Rectal smooth muscle tissue (tissue), 1 donor: Measurements from ENCODE around the gene TSC22D1.
"Not testable (repeated sequence)": the region's sequence is repeated elsewhere in the genome, so short reads cannot be mapped to it uniquely, and the experiment has no call there.

Experiments used
- H3K27ac ChIP-seq: one replicate; pipeline ENCODE4 v1.7.0; 2013; ENCODE audit warnings: low read depth, low read length, inconsistent platforms
- H3K27me3 ChIP-seq: one replicate; pipeline ENCODE4 v1.7.0; 2013; ENCODE audit warnings: low read length; ENCODE audit not compliant: control insufficient read depth, insufficient read depth
- H3K36me3 ChIP-seq: one replicate; pipeline ENCODE4 v1.7.0; 2013; ENCODE audit warnings: low read length; ENCODE audit not compliant: control insufficient read depth, insufficient read depth
- H3K4me1 ChIP-seq: one replicate; pipeline ENCODE4 v1.7.0; 2013; ENCODE audit warnings: low read length; ENCODE audit not compliant: control insufficient read depth, insufficient read depth
- H3K4me3 ChIP-seq: one replicate; pipeline ENCODE4 v1.7.0; 2013; ENCODE audit warnings: low read length
- H3K9ac ChIP-seq: one replicate; pipeline ENCODE4 v1.7.0; 2013; ENCODE audit warnings: low read length

TSC22D1 gene

GRCh38 chr13:44575741-44576350 lies at the start of gene TSC22D1:
TSC22D1 (minus strand) TSS chr13:44576330; CDS start chr13:44576074, 256 bp downstream.
- Histone ChIP-seq H3K9ac (peak within 1 kb of the TSS; percentile 67), H3K27ac (peak within 1 kb of the TSS; percentile 91), H3K36me3 (no peaks in the 10 kb centered on the region), H3K4me1 (peaks cover 11% of the 10 kb centered on the region), H3K4me3 (peak within 1 kb of the TSS; percentile 86), H3K27me3 (no peaks in the 10 kb centered on the region)

- H3K36me3 ChIP-seq = no peaks in the 10 kb centered on the region
- H3K4me1 ChIP-seq = no peaks in the 10 kb centered on the region
- no peak overlapping the region for H3K4me3 ChIP-seq
- H3K27me3 ChIP-seq = no peaks in the 10 kb centered on the region
- no peak overlapping the region for H3K9ac ChIP-seq
- no peak overlapping the region for H3K27ac ChIP-seq
Observed at GRCh38 chr13:44622708-44623107, 46.6 kb upstream of the TSC22D1 start.

GRCh38 chr13:44622261-44622660 lies 46.1 kb upstream of the TSC22D1 start:
- Histone ChIP-seq H3K4me1 (no peaks in the 10 kb centered on the region), H3K36me3 (no peaks in the 10 kb centered on the region), H3K4me3 (no peak overlapping the region), H3K27ac (no peak overlapping the region), H3K9ac (no peak overlapping the region), H3K27me3 (no peaks in the 10 kb centered on the region)

GRCh38 chr13:44620057-44620456 lies 43.9 kb upstream of the TSC22D1 start:
- H3K27ac ChIP-seq = no peak overlapping the region
- no peaks in the 10 kb centered on the region for H3K36me3 ChIP-seq
- no peak overlapping the region for H3K9ac ChIP-seq
- H3K4me1 ChIP-seq = no peaks in the 10 kb centered on the region
- no peak overlapping the region for H3K4me3 ChIP-seq
- H3K27me3 ChIP-seq = no peaks in the 10 kb centered on the region

- Histone ChIP-seq H3K27me3 (no peaks in the 10 kb centered on the region), H3K9ac (no peak overlapping the region), H3K4me3 (no peak overlapping the region), H3K36me3 (no peaks in the 10 kb centered on the region), H3K4me1 (no peaks in the 10 kb centered on the region), H3K27ac (no peak overlapping the region)
Observed at GRCh38 chr13:44619651-44620050, 43.5 kb upstream of the TSC22D1 start.

GRCh38 chr13:44618326-44618725 lies 42.2 kb upstream of the TSC22D1 start:
- Histone ChIP-seq H3K36me3 (no peaks in the 10 kb centered on the region), H3K9ac (no peak overlapping the region), H3K27ac (no peak overlapping the region), H3K27me3 (no peaks in the 10 kb centered on the region), H3K4me1 (no peaks in the 10 kb centered on the region), H3K4me3 (no peak overlapping the region)

- Histone ChIP-seq H3K36me3 (no peaks in the 10 kb centered on the region), H3K4me3 (no peak overlapping the region), H3K27me3 (no peaks in the 10 kb centered on the region), H3K9ac (no peak overlapping the region), H3K27ac (no peak overlapping the region), H3K4me1 (no peaks in the 10 kb centered on the region)
Observed at GRCh38 chr13:44617648-44618047, 41.5 kb upstream of the TSC22D1 start.

GRCh38 chr13:44609137-44609536 lies 33.0 kb upstream of the TSC22D1 start:
- H3K9ac ChIP-seq = no peak overlapping the region
- no peaks in the 10 kb centered on the region for H3K27me3 ChIP-seq
- H3K4me1 ChIP-seq = no peaks in the 10 kb centered on the region
- no peaks in the 10 kb centered on the region for H3K36me3 ChIP-seq
- no peak overlapping the region for H3K27ac ChIP-seq
- no peak overlapping the region for H3K4me3 ChIP-seq

- Histone ChIP-seq H3K27me3 (no peaks in the 10 kb centered on the region), H3K4me1 (no peaks in the 10 kb centered on the region), H3K27ac (no peak overlapping the region), H3K4me3 (no peak overlapping the region), H3K9ac (no peak overlapping the region), H3K36me3 (no peaks in the 10 kb centered on the region)
Observed at GRCh38 chr13:44605721-44606120, 29.6 kb upstream of the TSC22D1 start.

- Histone ChIP-seq H3K36me3 (no peaks in the 10 kb centered on the region), H3K9ac (no peak overlapping the region), H3K4me3 (no peak overlapping the region), H3K27me3 (no peaks in the 10 kb centered on the region), H3K27ac (no peak overlapping the region), H3K4me1 (no peaks in the 10 kb centered on the region)
Observed at GRCh38 chr13:44605275-44605674, 29.1 kb upstream of the TSC22D1 start.

- Histone ChIP-seq H3K27me3 (no peaks in the 10 kb centered on the region), H3K27ac (no peak overlapping the region), H3K4me1 (no peaks in the 10 kb centered on the region), H3K9ac (no peak overlapping the region), H3K4me3 (no peak overlapping the region), H3K36me3 (no peaks in the 10 kb centered on the region)
Observed at GRCh38 chr13:44601586-44601985, 25.5 kb upstream of the TSC22D1 start.

- H3K9ac ChIP-seq, H3K36me3 ChIP-seq, H3K27me3 ChIP-seq, H3K4me3 ChIP-seq, H3K27ac ChIP-seq, H3K4me1 ChIP-seq: not testable (repeated sequence)
Observed at GRCh38 chr13:44593861-44594592, 17.9 kb upstream of the TSC22D1 start.
